IMR-90 (cell line): ENCODE data around the gene STK40. TPM values are rescaled to one million over a fixed set of nuclear protein-coding genes. Genes with fewer than 3 reads are reported as not detected.

Experiments used
- ATAC-seq: fragments of 200-7000 bp; cut with Tn5 transposase; 2 replicates; pipeline ENCODE4 v1.9.1; 2020; ENCODE audit warnings: low read depth, mild to moderate bottlenecking, moderate library complexity
- BruUV-seq: library from RNA; stranded (reverse); fragments of 400-500 nt; replicated peaks from 2 replicates; lab custom pipeline; 2021; lab: Mats Ljungman, UMichigan
- CTCF ChIA-PET: fragments of 300-600 bp; formaldehyde crosslinking; extraction: SDS; loops from one replicate; lab custom pipeline; 2021; ENCODE audit warnings: antibody characterized with exemption; lab: Yijun Ruan, JAX
- POLR2A ChIA-PET: fragments of 300-600 bp; sonication (Branson Sonifier 250); formaldehyde crosslinking; loops from one replicate; lab custom pipeline; 2022; ENCODE audit warnings: antibody characterized with exemption; ENCODE audit not compliant: unreplicated experiment; lab: Charles Lee
- DNase-seq: peaks from one replicate; pipeline ENCODE4 v3.0.0; 2013
- H2AFZ ChIP-seq: replicated peaks from 2 replicates; pipeline ENCODE3; 2013; ENCODE audit warnings: low read length, mild to moderate bottlenecking; ENCODE audit not compliant: poor library complexity
- H2AK5ac ChIP-seq: 2 replicates; pipeline ENCODE4 v1.6.1; 2013; ENCODE audit warnings: low read depth, low read length, inconsistent platforms
- H2AK9ac ChIP-seq: replicated peaks from 2 replicates; pipeline ENCODE3; 2013; ENCODE audit warnings: mild to moderate bottlenecking, low read depth, low read length, moderate library complexity; ENCODE audit not compliant: poor library complexity
- H2BK120ac ChIP-seq: 2 replicates; pipeline ENCODE4 v1.6.1; 2013; ENCODE audit warnings: low read depth, low read length, inconsistent platforms
- H2BK15ac ChIP-seq: 3 replicates; pipeline ENCODE4 v1.6.1; 2013; ENCODE audit warnings: low read depth, low read length, inconsistent platforms
- H2BK20ac ChIP-seq: 2 replicates; pipeline ENCODE4 v1.6.1; 2013; ENCODE audit warnings: low read depth, mild to moderate bottlenecking, inconsistent platforms, low read length, moderate library complexity
- H2BK5ac ChIP-seq: 2 replicates; pipeline ENCODE4 v1.6.1; 2013; ENCODE audit warnings: mild to moderate bottlenecking, low read depth, low read length, inconsistent platforms; ENCODE audit not compliant: poor library complexity, severe bottlenecking
- H3K14ac ChIP-seq: replicated peaks from 2 replicates; pipeline ENCODE4 v1.6.1; 2013; ENCODE audit warnings: low read depth, low read length, inconsistent platforms
- H3K18ac ChIP-seq: 2 replicates; pipeline ENCODE4 v1.6.1; 2013; ENCODE audit warnings: low read depth, low read length, control low read depth
- H3K23ac ChIP-seq: 2 replicates; pipeline ENCODE4 v1.6.1; 2013; ENCODE audit warnings: low read depth, low read length, inconsistent platforms
- H3K27ac ChIP-seq: 2 replicates; pipeline ENCODE4 v1.5.1; 2013; ENCODE audit warnings: mild to moderate bottlenecking, control low read depth, low read length; ENCODE audit not compliant: insufficient read depth
- H3K27me3 ChIP-seq: 2 replicates; pipeline ENCODE4 v1.6.1; 2013; ENCODE audit warnings: low read length; ENCODE audit not compliant: control insufficient read depth, insufficient read depth
- H3K36me3 ChIP-seq: 2 replicates; pipeline ENCODE4 v1.6.1; 2013; ENCODE audit warnings: low read length, mixed read lengths; ENCODE audit not compliant: control insufficient read depth, insufficient read depth
- H3K4ac ChIP-seq: 2 replicates; pipeline ENCODE4 v1.6.1; 2013; ENCODE audit warnings: low read depth, low read length, inconsistent platforms
- H3K4me1 ChIP-seq: 2 replicates; pipeline ENCODE4 v1.6.1; 2013; ENCODE audit warnings: low read length, mixed read lengths; ENCODE audit not compliant: control insufficient read depth, insufficient read depth
- H3K4me2 ChIP-seq: 2 replicates; pipeline ENCODE4 v1.6.1; 2013; ENCODE audit warnings: low read depth, mild to moderate bottlenecking, control low read depth, low read length, moderate library complexity
- H3K4me3 ChIP-seq: 2 replicates; pipeline ENCODE4 v1.5.1; 2013; ENCODE audit warnings: low read depth, mild to moderate bottlenecking, control low read depth, low read length, moderate library complexity; ENCODE audit not compliant: insufficient read depth
- H3K56ac ChIP-seq: 2 replicates; pipeline ENCODE4 v1.6.1; 2013; ENCODE audit warnings: low read length, inconsistent platforms; ENCODE audit not compliant: insufficient read depth; ENCODE audit errors: extremely low read depth
- H3K79me1 ChIP-seq, 2 experiments: 2 replicates each; pipeline ENCODE4 v1.6.1; 2013; ENCODE audit warnings: low read length in 2 of 2, inconsistent platforms in 1 of 2, low read depth in 1 of 2
- H3K9ac ChIP-seq: 2 replicates; pipeline ENCODE4 v1.6.1; 2013; ENCODE audit warnings: low read depth, low read length, control low read depth
- H3K9me1 ChIP-seq: 2 replicates; pipeline ENCODE4 v1.6.1; 2013; ENCODE audit warnings: low read length, inconsistent platforms; ENCODE audit not compliant: insufficient read depth
- H3K9me3 ChIP-seq: 2 replicates; pipeline ENCODE4 v1.6.1; 2013; ENCODE audit warnings: low read length; ENCODE audit not compliant: control insufficient read depth, insufficient read depth
- H4K20me1 ChIP-seq: 2 replicates; pipeline ENCODE4 v1.6.1; 2013; ENCODE audit warnings: low read length, inconsistent platforms; ENCODE audit not compliant: insufficient read depth
- H4K5ac ChIP-seq: 2 replicates; pipeline ENCODE4 v1.6.1; 2013; ENCODE audit warnings: mild to moderate bottlenecking, low read depth, low read length, control low read depth
- H4K8ac ChIP-seq, 2 experiments: 2 replicates each; pipeline ENCODE4 v1.6.1; 2013; ENCODE audit warnings: low read depth in 2 of 2, low read length in 2 of 2, control low read depth in 1 of 2, inconsistent platforms in 1 of 2
- H4K91ac ChIP-seq: 2 replicates; pipeline ENCODE4 v1.6.1; 2013; ENCODE audit warnings: low read depth, low read length, inconsistent platforms; ENCODE audit not compliant: insufficient read depth
- ELK1 ChIP-seq: fragments of 150-350 bp; IDR thresholded peaks from 2 replicates; pipeline ENCODE4 v1.6.1; 2016; ENCODE audit warnings: low read depth, mild to moderate bottlenecking, low read length, moderate library complexity, borderline replicate concordance
- MAZ ChIP-seq: IDR thresholded peaks from 2 replicates; pipeline ENCODE4 v1.6.1; 2012; ENCODE audit warnings: low read depth, mild to moderate bottlenecking, low read length, improper control_type of control experiment, moderate library complexity, borderline replicate concordance
- RAD21 ChIP-seq: IDR thresholded peaks from 2 replicates; pipeline ENCODE4 v1.6.1; 2012; ENCODE audit warnings: low read length, improper control_type of control experiment
- WGBS, 2 experiments: methylation state at CpG; one replicate each; pipeline versions ENCODE4 v1.1.5 to v1.1.7; 2013; ENCODE audit warnings: missing lambda C conversion rate in 2 of 2; ENCODE audit not compliant: insufficient read length in 1 of 2; ENCODE audit errors: extremely low coverage in 2 of 2; 5-methylcytosine and 5-hydroxymethylcytosine counted together
- dilution Hi-C: fragments of 300-500 bp; cut with HindIII; formaldehyde crosslinking; loops from one replicate; pipeline ENCODE4 v1.14.3; 2018; ENCODE audit warnings: low sequenced_read_pairs; ENCODE audit not compliant: unreplicated experiment
- in situ Hi-C: fragments of 300-500 bp; cut with MboI; formaldehyde crosslinking; loops from 3 replicates; pipeline ENCODE4 v1.14.3; 2019; ENCODE audit warnings: low sequenced_read_pairs, inconsistent platforms, mixed read lengths
- intact Hi-C: fragments of 100-400 bp; cut with micrococcal nuclease; formaldehyde crosslinking; loops from 2 replicates; pipeline ENCODE4 v1.10.0; 2022
- polyA plus RNA-seq, 3 experiments: library from polyadenylated mRNA; depleted of rRNA; stranded (reverse); fragments of >200 nt; gene quantifications; 2 replicates each; pipeline ENCODE4 v1.2.3, GENCODE V29; 2012; ENCODE audit warnings: low replicate concordance in 1 of 3
- total RNA-seq: library from RNA; depleted of rRNA; stranded (reverse); fragments of >200 nt; gene quantifications from 2 replicates; pipeline ENCODE4 v1.2.3, GENCODE V29; 2012

STK40 gene
- total and polyA plus RNA-seq, 2 of the 4 experiments (the other 2 are of a cell fraction), result 16.0 to 29.9 TPM

- Histone ChIP-seq H3K56ac (no peak overlapping the region), H4K5ac (no peak overlapping the region), H3K9me3 (no peaks in the 10 kb centered on the region), H2BK5ac (no peak overlapping the region), H4K8ac (no peak overlapping the region), H3K9ac (no peak overlapping the region), H3K4me3 (no peak overlapping the region), H2AK9ac (no peak overlapping the region), H3K79me1 (peaks cover 25 to 80% of the 10 kb centered on the region in 2 experiments), H3K27ac (no peak overlapping the region), H3K27me3 (no peaks in the 10 kb centered on the region), H2AK5ac (no peak overlapping the region), H3K23ac (no peak overlapping the region), H2BK15ac (no peak overlapping the region), H3K4me1 (peaks cover 6% of the 10 kb centered on the region), H3K14ac (no peak overlapping the region), H2AFZ (no peak overlapping the region), H3K4me2 (no peak overlapping the region), H2BK20ac (no peak overlapping the region), H3K4ac (no peak overlapping the region), H2BK120ac (no peak overlapping the region), H3K18ac (no peak overlapping the region), H4K20me1 (0 out of 2 replicates have a peak, but pooled peaks cover 4% of the 10 kb centered on the region), H3K36me3 (peaks cover 58% of the 10 kb centered on the region), H3K9me1 (peaks cover 26% of the 10 kb centered on the region), H4K91ac (no peak overlapping the region)
- 90% methylated on average over 2 of the region's 13 CpGs; no CpG with 5 or more reads in 1 of the 2 experiments for WGBS, 2 experiments
- BruUV-seq, result no TSS peak
- intact Hi-C loops, result no loop called here
- ATAC-seq, result no peak
- dilution Hi-C loops, result no loop called here
- in situ Hi-C loops, result no loop called here
- DNase-seq, result no peak
- ChIA-PET POLR2A (no interaction called here), CTCF (interaction anchor here (3.2 kb wide), 1 partner anchor 10 kb away, joined by 9 read pairs; no protein-coding TSS in a partner anchor)
- TF ChIP-seq ELK1, result no peak
- no peak for TF ChIP-seq RAD21
- no peak for TF ChIP-seq MAZ
Observed at GRCh38 chr1:36358514-36359084, 27.1 kb downstream of the STK40 start.
